DMS53 (cell line): ENCODE measurements around the gene MBLAC1.
A peak's percentile ranks its signal among the peaks of the same experiment; 100 is the strongest.

ENCODE experiments used
- DNase-seq: peaks from one replicate; lab custom pipeline; 2025; lab: John Stamatoyannopoulos, UW

Gene MBLAC1

GRCh38 chr7:100126931-100127865 lies at the start of gene MBLAC1:
Gene MBLAC1, plus strand, starts transcription at chr7:100126967. Its CDS starts 429 bp downstream, at chr7:100127396.
- DNase-seq, result peak; percentile 98

GRCh38 chr7:100077205-100077604 lies 49.6 kb upstream of the MBLAC1 start:
- DNase-seq, result no peak

- DNase-seq, result no peak
Measured at GRCh38 chr7:100079024-100079560, 47.7 kb upstream of the MBLAC1 start.

GRCh38 chr7:100080907-100081534 lies 45.7 kb upstream of the MBLAC1 start:
- peak; percentile 90 for DNase-seq

GRCh38 chr7:100081535-100082102 lies 45.1 kb upstream of the MBLAC1 start, which contains the start of gene ZNF3:
Gene ZNF3, minus strand, starts transcription at chr7:100081723. Its CDS starts 4,366 bp downstream, at chr7:100077357.
- peak; percentile 100 for DNase-seq

GRCh38 chr7:100082978-100083377 lies 43.8 kb upstream of the MBLAC1 start:
- no peak for DNase-seq

- DNase-seq, result no peak
Measured at GRCh38 chr7:100085515-100085914, 41.3 kb upstream of the MBLAC1 start.

- no peak for DNase-seq
Measured at GRCh38 chr7:100087055-100087750, 39.6 kb upstream of the MBLAC1 start.

GRCh38 chr7:100088095-100088620 lies 38.6 kb upstream of the MBLAC1 start:
- no peak for DNase-seq

GRCh38 chr7:100088621-100089457 lies 37.9 kb upstream of the MBLAC1 start, which contains the start of gene COPS6:
Gene COPS6, plus strand, starts transcription at chr7:100088969. Its CDS starts 22 bp downstream, at chr7:100088991.
- DNase-seq, result peak; percentile 96

GRCh38 chr7:100089458-100090196 lies 37.1 kb upstream of the MBLAC1 start:
- DNase-seq, result no peak

GRCh38 chr7:100090527-100091410 lies 36.0 kb upstream of the MBLAC1 start:
- DNase-seq, result peak; percentile 67

- peak; percentile 76 for DNase-seq
Measured at GRCh38 chr7:100091411-100092181, 35.2 kb upstream of the MBLAC1 start.

- peak; percentile 55 for DNase-seq
Measured at GRCh38 chr7:100093054-100093453, 33.7 kb upstream of the MBLAC1 start.

- no peak for DNase-seq
Measured at GRCh38 chr7:100093498-100093897, 33.3 kb upstream of the MBLAC1 start.

- peak; percentile 52 for DNase-seq
Measured at GRCh38 chr7:100093925-100094486, 32.8 kb upstream of the MBLAC1 start.

- no peak for DNase-seq
Measured at GRCh38 chr7:100095289-100095688, 31.5 kb upstream of the MBLAC1 start.

GRCh38 chr7:100095704-100096103 lies 31.1 kb upstream of the MBLAC1 start:
- no peak for DNase-seq
